ENCODE results near the gene ATP6V0E2.

ATP6V0E2 gene

DNA sequence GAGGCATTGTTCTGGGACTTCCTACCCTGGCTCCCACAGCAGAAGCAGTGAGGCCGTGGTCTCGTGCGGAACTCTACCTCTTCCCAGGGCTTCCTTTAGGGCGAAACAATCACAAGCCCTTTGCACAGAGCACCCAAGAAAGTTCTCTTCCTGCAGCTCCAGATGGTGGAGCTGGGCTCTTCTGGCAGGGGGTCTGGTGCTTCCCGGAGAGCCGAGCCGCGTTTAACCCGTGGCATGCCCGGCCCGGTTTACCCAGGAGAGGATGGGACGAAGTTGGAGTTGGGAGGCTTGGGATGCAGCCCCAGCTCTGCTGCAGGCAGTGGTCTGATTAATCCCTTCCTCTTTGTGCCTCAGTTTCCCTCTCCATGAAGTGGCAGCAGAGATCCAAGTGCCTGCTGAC is 9.0 kb upstream of the ATP6V0E2 start:
- DNase-seq: no peak

DNA sequence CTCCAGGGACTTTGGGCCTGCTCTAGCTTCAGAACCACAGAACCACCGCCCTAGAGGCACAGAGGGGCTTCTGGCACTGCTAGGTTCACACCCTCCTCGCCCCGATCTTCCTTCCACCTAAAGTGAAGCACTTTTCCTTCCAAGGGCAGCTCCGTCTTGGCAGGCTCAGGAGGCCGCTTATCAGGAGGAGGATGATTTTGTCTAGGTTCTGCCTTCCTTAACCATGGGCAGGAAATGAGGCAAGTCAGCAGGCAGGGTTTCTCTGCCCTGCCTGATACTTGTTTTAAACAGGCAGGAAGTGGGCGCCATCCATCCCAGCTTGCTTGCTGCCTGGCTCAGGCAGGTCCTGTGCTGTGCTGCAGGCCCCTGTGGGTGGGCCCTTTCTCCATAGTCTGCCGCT is 8.3 kb upstream of the ATP6V0E2 start:
- peak; percentile 84 for DNase-seq

DNA sequence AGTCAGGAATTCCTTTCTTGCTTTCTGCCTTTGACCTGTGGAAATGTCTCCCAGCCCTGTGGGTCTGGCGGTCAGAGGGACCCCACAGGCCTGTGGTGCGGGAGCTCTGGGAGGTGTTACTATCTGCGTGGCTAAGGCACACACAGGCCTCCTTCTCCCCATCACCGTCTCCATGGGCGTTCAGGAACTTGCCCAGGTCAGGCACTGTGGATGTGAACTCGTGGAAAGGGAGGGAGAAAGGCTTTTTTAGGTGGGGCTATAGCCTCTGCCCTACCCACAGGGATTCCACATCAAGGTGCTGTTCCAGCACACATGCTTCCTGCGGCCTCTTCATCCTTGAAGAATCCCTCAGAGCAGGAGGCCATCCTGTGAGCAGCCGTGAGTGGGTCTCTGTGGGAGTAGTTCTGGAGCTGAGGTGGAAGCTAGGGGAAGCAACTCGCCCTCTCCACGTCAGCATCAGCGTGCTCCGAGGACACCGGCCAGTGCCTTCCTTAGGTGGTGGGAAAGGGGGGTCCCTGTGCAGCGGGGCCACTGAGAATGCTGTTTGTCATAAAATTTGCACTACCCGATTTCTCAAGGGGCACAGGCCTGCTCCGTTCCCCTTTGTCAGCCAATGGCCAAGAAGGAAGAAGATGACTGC is 7.5 kb upstream of the ATP6V0E2 start:
- DNase-seq: no peak

DNA sequence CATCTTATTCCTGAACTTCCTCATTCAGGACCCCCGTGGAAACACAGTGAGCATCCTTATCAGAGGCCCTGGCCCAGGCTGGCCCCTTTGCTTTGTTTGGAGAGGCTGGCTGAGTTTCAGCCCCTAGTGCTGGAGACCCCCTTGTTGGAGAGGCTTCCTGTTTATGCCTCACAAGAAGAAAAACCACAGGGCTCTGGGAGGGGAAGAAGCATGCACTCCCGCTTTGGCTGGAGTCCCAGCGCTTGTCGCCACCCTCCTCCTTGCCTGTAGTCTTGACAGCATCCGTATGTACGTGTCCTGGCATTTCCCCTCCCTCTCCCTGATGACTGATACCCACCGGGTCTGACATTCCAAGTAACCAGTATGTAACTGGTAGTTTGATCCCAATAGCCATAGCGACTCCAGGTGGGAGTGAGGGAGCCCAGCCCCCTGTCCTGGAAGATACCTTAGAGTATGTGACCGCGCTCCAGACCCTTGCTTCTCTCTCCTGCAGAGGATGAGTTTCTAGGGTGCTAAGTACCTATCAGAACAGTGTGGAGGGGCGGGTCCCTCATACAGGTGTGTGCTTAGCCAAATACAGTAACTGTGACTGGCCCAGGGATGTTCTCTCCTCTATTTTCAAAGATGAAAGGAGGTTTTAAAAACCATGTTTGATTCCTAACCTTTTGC is 6.9 kb upstream of the ATP6V0E2 start:
- DNase-seq: no peak

DNA sequence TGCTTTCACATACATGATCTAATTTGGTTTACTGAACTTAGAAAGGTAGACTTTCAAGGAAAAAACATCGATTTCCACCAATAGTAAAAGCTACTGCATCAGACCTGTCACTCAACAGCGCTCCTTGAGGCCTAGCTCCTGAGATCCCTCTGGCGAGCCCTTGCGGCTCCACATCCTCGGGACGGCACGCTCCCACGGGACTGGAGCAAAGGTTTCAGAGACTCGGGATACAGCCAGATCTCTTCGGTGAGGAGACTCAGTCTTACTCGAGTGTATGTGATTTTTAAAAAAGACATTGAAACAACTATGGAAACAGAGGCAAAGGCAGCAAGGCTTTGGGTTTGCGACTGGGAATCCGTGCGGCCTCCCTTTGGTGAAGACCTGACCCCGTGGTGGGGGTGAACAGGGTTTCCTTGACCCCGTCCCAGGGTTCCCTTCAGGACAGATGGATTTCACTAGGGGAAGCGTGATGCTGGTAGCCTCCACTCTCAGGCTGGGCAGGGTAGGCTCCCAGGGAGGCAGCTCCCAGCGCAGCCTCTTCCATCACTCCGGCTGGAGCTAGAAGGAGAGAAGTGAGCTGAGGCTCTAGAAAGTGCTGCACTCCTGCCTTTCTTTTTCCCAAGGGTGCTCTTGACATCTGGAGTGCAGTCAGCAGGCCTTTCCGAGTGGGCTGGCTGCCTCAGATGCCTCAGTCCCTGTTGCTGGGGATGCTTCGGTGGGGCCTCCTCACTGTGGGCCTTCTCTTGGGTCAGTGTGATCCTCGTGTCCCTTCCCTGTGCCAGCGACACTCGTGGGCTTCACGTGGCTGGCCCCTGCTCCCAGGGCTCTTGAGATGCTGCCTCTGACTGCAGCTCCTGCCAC is 5.8 kb upstream of the ATP6V0E2 start:
- no peak for DNase-seq

DNA sequence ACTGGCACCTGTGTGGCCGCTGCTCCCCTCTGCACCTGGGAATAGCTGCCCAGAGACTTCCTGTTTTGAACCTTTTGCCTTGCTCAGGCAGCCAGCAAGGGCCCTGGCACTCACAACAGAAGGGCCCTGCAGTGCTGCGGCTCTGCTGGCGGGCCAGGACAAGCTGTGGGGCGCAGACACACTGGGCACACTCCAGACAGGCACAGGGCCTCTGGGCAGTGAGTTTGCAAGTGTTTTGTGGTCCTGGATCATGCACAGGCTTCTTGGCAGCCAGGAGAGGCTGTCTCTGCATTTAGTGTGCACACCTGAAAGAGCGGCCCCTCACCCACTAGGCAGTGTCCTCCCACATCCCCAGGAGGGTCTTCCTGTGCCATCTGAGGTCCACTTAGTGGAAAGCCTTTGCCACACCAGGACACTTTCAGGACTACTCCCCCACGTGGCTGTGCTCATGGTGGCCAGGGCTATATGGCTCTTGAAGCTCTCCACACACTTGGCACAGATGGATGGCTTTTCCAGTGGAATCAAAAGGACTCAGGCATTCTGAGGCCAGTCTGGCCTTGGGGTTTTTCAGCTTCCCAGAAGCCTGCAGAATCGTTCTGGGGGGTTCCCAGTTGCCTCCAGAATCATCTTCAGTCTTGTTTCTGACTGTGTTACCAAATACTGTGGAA is 5.0 kb upstream of the ATP6V0E2 start:
- DNase-seq: no peak

DNA sequence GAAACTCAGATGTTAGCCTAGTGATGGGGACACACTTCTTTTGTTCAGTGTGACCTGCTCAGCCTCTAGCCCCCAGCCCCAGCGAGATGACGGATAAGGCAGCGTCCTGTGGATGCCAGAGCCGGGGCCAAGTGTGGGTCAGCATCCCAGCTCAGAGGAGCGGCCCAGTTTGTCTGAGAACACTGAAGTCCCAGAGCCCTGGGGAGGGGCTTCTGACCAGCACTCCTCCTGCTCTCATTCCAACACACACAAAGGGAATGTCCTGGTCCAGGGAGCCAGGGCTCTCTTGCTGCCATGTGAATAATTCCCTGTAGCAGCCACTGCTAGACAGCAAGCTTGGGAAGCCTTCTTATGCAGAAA is 4.5 kb upstream of the ATP6V0E2 start:
- no peak for DNase-seq

DNA sequence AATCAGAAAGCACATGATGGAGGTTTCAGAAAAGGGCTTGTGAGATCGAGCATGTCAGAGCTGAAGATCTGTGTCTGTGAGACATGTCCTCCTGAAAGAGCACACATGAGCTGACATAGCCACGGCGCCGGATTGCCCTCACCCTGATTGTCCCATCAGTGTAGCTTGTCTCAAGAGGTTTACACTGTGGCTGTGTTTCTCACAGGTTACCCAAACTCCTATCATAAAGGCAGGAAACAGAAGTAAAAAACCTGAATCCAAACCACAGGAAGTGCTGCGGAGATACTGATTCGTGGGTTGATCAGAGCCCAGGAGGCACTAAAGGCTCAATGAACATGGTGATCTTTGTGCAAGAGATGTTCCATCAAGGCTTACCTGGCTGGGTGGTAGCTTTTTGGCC is 3.9 kb upstream of the ATP6V0E2 start:
- no peak for DNase-seq

DNA sequence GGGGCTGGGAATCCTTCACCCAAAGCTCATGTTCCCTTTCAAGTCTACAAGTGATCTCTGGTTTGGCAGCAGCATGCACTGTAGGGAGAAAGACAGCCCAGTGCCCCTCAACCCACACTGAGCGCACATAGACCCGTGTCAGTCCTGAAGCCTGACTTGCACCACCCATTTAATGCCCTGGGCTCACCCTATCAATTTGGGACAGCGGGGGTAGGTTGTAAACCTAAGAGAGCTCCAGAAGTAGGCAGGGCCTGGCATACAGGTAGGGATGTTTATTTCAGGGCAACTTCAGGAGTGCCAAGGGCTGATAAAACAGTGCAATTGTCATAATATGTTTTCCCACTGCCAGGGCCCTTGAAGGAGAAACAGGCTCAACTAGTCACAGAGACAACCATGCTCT is 3.5 kb upstream of the ATP6V0E2 start:
- DNase-seq: no peak

DNA sequence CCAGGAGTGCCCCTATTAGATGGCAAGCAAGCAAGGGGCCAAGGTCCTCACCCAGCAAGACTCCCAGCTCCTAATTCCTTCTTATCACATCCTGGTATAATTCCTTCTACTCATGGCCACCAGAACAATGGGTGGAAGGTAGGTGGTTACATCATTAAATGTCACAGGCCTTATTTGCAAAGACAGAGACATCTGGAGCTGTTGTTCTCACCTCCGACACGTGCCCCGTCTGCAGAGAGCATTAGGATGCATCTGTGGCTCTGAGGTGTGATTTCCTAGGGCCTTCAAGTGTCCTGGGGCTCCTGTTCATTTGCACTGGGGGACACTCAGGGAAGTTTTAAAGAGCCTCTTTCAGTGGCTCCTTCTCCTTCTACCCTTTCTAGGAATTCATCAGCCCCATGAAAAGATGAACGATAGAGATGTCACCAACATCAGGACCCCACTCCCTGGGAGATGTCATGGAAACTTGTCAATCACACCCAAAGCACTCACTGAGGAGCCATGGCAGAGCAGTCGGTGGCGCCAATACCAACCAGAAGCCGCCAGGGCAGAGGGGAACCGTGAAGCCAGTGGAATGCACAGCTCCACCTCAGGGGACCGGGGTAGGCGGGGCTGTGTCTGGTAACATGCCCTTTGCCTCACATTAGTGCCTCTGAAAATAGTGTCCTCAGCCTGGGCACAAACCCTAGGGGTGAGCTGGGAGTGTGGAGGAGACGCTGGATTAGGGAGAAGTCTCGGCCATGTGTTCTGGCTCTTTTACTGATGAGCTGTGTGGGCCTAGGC is 2.9 kb upstream of the ATP6V0E2 start:
- DNase-seq: no peak

DNA sequence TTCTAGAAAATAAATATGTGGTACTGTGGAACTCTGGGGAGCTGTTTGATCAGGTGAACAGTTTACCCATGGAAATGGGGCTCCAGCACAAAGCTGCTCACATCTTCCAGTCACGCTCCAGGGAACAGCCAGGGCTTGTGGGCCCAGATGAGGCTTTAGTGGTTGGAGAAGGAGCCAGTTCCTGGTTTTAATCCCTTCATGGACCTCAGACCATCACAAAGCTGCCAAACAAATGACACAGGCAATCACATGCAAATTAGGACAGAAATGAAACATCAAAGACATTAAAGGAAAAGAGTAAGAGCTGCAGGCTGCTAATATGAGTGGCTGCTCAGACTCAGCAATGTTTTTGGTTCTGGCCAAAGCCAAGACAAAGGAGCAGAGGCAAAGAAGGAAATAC is 2.2 kb upstream of the ATP6V0E2 start:
- no peak for DNase-seq

DNA sequence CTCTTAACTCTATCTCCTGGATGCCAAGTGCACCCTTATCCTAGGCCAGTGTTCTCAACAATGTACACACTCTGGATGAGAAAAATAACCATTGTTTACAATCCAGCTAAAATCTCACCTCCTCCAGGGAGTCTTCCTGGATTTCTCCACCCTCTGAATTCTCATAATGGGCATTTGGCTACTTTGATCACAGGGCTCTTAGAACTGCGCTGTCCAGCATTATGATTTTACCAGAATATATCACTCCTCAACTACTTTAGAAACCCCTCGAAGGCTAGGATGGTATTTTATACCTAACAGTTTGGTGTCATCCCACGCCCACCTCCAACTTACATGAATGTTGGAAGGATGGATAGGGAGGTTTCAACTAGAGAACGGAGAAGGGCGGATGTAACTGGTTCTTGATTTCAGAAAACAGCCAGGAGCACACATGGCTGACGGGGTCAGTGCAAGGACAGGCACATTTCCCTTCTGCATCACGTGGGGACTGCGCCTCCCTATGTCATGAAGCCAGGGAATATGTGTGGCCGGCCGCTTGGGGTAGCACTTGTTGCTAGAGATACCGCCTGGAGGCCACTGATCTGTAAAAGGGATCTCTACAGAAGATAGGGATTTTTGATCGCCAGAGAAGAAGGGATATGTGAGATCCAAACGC is 1.2 kb upstream of the ATP6V0E2 start:
- no peak for DNase-seq

DNA sequence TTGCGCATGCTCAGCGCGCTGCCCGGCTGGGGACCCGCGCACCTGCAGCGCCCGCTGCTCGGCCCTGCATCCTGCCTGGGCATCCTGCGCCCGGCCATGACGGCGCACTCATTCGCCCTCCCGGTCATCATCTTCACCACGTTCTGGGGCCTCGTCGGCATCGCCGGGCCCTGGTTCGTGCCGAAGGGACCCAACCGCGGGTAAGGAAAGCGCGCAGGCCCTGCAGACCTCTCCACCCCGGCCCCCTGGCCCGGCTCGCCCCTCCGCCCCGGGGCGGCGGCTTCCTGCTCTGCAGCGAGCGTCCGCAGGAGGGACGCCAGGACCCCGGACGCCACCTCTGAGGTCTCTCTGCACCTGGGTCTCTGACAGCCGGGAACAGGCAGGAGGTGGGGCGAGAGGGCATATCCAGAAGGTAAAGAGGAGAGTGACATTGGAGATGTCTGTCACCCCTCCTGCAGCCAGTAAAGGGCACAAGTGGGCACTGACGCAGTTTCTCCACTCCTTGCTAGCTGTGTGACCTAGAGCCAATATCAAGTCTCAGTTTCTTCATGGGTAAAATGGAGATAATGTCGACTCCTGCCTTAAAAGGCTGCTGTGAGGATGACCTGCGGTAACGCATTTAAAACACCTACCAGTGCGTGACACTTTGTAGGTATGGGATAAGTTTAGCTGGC is 338 bp downstream of the ATP6V0E2 start:
- no peak for DNase-seq

DNA sequence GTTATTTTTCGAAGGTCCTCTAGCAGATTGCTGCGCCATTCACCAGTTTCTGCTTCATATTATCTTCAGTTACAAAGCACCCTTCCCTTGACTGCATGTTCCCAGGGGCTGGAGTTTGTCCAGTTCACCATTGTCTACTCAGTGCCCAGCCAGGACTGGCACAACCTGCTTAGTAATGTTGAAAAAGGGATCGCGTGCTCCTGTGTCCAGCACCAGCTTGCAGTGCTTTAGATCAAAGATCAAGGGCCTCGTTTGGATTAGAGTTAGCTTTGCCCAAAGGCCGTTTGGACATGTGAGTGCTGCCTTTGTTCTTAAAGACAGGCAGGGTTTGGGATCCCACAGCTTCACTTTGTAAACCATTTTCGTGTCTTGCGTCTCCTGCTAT is 867 bp downstream of the ATP6V0E2 start:
- DNase-seq: no peak

DNA sequence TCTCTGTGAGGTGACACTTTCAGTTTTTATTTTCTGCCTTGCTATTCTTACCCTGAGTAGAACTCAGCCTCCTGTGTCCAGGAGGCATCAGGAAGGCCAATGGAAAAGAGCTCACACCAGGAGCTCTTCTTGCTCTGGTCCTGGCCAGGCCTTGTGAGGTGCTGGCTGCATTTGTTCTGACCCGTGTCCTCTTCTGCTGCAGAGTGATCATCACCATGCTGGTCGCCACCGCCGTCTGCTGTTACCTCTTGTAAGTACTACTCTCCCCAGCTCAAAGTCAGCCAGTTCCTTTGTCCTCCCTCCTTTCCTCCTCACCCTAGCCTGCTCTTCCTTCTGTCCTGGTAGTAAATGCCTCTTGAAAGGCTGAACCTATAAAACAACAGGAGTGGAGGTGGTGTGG is 1.6 kb downstream of the ATP6V0E2 start:
- no peak for DNase-seq

DNA sequence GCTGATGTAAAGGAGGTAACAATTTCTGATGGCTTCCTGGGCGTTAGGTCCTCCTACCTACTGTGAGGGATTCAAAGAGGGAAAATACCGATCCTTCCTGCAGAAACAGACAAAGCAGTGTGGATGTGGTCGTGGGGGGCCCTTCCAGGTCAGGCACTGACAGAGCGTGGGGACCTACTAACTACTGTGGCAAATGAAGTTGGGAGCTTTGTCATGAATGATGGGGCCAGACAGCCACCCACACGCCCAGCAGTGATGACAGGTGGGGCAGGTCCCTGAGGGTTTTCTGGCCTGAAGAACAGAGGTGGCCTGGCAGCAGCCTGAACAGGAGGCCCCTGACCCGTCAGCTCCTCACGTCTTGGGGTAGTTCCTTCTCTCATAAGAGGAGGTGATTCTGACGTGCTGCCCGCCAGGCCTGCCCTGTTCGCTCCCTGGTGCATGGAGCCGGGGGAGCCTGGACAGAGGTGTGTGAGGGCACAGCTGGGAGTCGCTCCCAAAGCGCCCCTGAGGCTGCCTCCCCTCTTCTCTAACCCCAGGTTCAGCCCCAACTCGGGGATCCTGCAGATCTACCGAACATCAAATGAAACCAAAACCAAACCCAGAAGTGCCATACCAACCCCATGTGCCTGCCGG is 4.2 kb downstream of the ATP6V0E2 start:
- no peak for DNase-seq

DNA sequence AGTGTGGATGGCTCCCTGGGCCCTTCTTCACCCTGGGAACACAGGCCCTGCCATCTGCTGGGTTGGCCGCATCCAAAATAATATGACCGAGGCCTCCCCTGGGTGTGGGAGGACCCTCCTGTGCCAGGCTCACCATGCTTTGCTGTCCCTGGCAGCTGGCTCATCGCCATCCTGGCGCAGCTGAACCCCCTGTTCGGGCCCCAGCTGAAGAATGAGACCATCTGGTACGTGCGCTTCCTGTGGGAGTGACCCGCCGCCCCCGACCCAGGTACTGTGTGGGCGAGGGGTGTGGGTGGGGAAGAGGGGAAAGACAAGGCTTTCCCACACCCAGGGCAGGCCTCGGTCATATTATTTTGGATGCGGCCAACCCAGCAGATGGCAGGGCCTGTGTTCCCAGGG is 4.8 kb downstream of the ATP6V0E2 start:
- no peak for DNase-seq

DNA sequence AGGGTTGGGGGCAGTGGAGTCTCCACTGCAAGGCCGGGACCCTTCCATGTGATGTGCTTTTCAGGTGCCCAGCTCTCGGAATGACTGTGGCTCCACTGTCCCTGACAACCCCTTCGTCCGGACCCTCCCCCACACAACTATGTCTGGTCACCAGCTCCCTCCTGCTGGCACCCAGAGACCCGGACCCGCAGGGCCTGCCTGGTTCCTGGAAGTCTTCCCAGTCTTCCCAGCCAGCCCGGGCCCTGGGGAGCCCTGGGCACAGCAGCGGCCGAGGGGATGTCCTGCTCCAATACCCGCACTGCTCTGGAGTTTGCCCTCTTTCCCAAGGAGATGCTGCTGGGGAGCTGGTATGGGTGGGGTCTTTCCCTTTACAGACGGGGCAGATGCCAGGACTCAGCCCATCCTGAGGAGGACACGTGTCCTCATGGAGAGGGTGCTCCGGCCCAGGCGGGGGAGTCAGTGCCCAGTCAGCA is 5.5 kb downstream of the ATP6V0E2 start:
- DNase-seq: no peak

DNA sequence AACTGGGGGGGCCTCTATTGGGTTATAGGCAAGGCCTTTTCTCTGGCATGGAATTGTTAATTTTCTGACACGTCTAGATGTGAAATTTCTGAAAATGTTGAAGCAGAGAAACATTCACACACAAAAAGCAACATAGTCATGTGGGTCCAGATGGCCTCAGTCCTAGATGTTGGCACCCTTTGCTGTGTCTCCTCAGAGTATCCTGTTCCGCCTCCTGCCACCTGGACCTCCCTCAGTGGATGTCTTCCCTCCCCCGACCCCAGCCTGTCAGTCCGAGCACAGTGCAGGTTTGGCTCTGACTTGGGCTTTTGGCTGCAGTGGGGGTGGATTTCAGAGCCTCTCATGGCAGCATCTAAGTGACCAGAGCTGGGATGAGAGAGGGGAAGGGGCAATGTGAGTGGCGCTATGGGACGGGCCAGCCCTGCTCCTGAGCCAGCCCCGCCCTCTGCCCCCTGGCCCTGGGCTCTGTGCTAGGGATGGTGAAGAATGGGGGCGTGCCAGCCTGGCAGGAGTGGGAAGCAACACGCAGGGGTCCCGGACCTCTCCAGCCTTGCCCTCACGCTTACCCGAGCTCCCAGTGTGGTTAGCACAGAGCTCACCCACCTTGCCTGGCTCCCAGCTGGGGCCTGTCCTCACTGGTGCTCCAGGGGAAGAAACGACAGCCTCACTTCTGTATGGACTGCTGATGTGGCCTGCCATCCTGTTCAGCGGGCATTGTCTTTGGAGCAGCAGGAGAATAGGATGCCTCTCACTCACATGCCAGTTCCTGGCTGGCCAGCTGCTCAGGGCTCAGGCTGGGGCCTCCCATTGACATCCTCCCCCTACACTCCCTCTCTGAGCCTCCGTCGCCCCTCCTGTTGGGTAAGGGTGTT is 6.2 kb downstream of the ATP6V0E2 start:
- no peak for DNase-seq
